Measurements from ENCODE around the gene FADD.

- TF ChIP-seq CTCF (IDR thresholded peaks at IDR 0.05; ENCODE audit: insufficient read depth, low read length, poor library complexity, severe bottlenecking) (no peak), EZH2phosphoT487 (conservative IDR thresholded peaks at IDR 0.05; ENCODE audit: low read length) (no peak)
These were observed 35.2 kb upstream of the FADD start for GRCh38 chr11:70167723-70168404.
